ENCODE results near the gene MAB21L1. TPM values are rescaled to one million over a fixed set of nuclear protein-coding genes. Genes with fewer than 3 reads are reported as not detected.

MAB21L1 gene
- total and polyA plus RNA-seq, 2 of the 8 experiments (the other 6 are each of a cell fraction or from before 2014, with no cell fraction given) = not detected

- no peak for TF ChIP-seq GTF2F1 (IDR thresholded peaks at IDR 0.05; ENCODE audit: borderline replicate concordance, low read depth, low read length)
- TF ChIP-seq BCL11A (IDR thresholded peaks at IDR 0.05; ENCODE audit: low read depth in 2 of 2, low read length in 2 of 2) = no peak
- TF ChIP-seq, protein P1, sequence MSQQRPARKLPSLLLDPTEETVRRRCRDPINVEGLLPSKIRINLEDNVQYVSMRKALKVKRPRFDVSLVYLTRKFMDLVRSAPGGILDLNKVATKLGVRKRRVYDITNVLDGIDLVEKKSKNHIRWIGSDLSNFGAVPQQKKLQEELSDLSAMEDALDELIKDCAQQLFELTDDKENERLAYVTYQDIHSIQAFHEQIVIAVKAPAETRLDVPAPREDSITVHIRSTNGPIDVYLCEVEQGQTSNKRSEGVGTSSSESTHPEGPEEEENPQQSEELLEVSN (IDR thresholded peaks at IDR 0.05) = peak; percentile 50
- TF ChIP-seq EP300 (IDR thresholded peaks at IDR 0.05; ENCODE audit: borderline replicate concordance in 1 of 2, low read depth in 2 of 2, low read length in 2 of 2) = no peak
- TF ChIP-seq NRF1 (IDR thresholded peaks at IDR 0.05; ENCODE audit: low read depth, low read length) = no peak
- no peak for TF ChIP-seq TAF1 (IDR thresholded peaks at IDR 0.05; ENCODE audit: low read depth, low read length)
These were observed 2.0 kb upstream of the MAB21L1 start (continued) for GRCh38 chr13:35478271-35479037.

All from H1 (cell line).